SU-DHL-6 (cell line): Measurements from ENCODE around the gene IL32.

Source experiments
- H2AFZ ChIP-seq: fragments of 200-600 bp; sonication (generic); 2 replicates; pipeline ENCODE4 v1.6.1; 2014; ENCODE audit warnings: low read depth, mild to moderate bottlenecking, moderate library complexity, mixed read lengths, antibody characterized with exemption, low read length; ENCODE audit not compliant: severe bottlenecking
- H3F3A ChIP-seq: fragments of 200-600 bp; shearing (Covaris generic); 2 replicates; pipeline ENCODE4 v1.6.0; 2016; ENCODE audit warnings: antibody characterized with exemption, mild to moderate bottlenecking; ENCODE audit not compliant: insufficient read depth
- H3K27ac ChIP-seq: fragments of 200-600 bp; sonication (generic); 2 replicates; pipeline ENCODE4 v1.5.1; 2016; ENCODE audit warnings: low read depth, mild to moderate bottlenecking, low read length, moderate library complexity, mixed read lengths
- H3K27me3 ChIP-seq: fragments of 200-600 bp; sonication (generic), shearing (Covaris generic); 2 replicates; pipeline ENCODE4 v1.6.0; 2014; ENCODE audit warnings: mild to moderate bottlenecking, low read length
- H3K36me3 ChIP-seq: fragments of 200-600 bp; sonication (generic); 2 replicates; pipeline ENCODE4 v1.6.1; 2014; ENCODE audit warnings: mild to moderate bottlenecking, low read length, mixed read lengths
- H3K4me2 ChIP-seq: fragments of 300-600, 200-600 bp; shearing (Covaris generic), sonication (generic); 2 replicates; pipeline ENCODE4 v1.6.0; 2014; ENCODE audit warnings: low read length, low read depth, mild to moderate bottlenecking; ENCODE audit not compliant: poor library complexity, severe bottlenecking
- H3K4me3 ChIP-seq: fragments of 200-600 bp; sonication (generic); 2 replicates; pipeline ENCODE4 v1.5.1; 2014; ENCODE audit warnings: antibody characterized with exemption, low read length, mild to moderate bottlenecking, mixed read lengths; ENCODE audit not compliant: insufficient read depth, poor library complexity, severe bottlenecking
- H3K79me2 ChIP-seq: fragments of 200-600 bp; sonication (generic); 2 replicates; pipeline ENCODE4 v1.6.1; 2014; ENCODE audit warnings: mild to moderate bottlenecking, low read length, moderate library complexity; ENCODE audit not compliant: insufficient read depth
- H3K9ac ChIP-seq: fragments of 200-600 bp; sonication (generic); 2 replicates; pipeline ENCODE4 v1.7.0; 2014; ENCODE audit warnings: mild to moderate bottlenecking, low read length
- H3K9me2 ChIP-seq: fragments of 200-600 bp; sonication (generic); replicated peaks from 2 replicates; pipeline ENCODE4 v1.6.1; 2014; ENCODE audit warnings: low read length; ENCODE audit not compliant: insufficient read depth
- H3K9me3 ChIP-seq: fragments of 200-600 bp; sonication (generic); 2 replicates; pipeline ENCODE4 v1.6.1; 2014; ENCODE audit warnings: low read length, mixed read lengths; ENCODE audit not compliant: insufficient read depth
- H4K20me1 ChIP-seq: fragments of 200-600 bp; sonication (generic); 2 replicates; pipeline ENCODE4 v1.6.1; 2014; ENCODE audit warnings: low read depth, mild to moderate bottlenecking, antibody characterized with exemption, low read length, moderate library complexity, mixed read lengths
- EZH2phosphoT487 ChIP-seq: fragments of 200-600 bp; sonication (generic), shearing (Covaris generic); conservative IDR thresholded peaks from 2 replicates; pipeline ENCODE4 v1.6.1; 2018; ENCODE audit warnings: mild to moderate bottlenecking, antibody characterized with exemption, low read length, moderate library complexity, mixed read lengths
- TF ChIP-seq, protein P1 (sequence below): fragments of 200-600 bp; sonication (generic); IDR thresholded peaks from one replicate; pipeline ENCODE4 v1.5.1; 2017; ENCODE audit warnings: antibody characterized with exemption, mild to moderate bottlenecking, low read length, moderate library complexity; ENCODE audit not compliant: insufficient read depth, poor library complexity, severe bottlenecking

Gene IL32

DNA sequence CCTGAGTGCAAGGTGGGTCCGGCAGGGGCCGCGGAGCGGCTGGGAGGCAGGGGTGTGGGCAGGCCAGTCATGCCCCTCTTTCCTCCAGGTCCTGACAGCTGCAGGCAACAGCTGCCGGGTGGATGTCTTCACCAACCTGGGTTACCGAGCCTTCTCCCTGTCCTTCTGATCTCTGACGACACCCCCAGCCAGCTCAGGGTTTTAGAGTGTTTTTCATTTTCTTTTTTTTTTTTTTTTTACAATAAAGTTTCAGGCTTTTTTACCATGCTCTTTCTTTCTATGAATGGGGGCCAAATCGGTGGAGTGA, 38.0 kb upstream of the IL32 start:
- Histone ChIP-seq H3K4me2 (no peak overlapping the region), H3K9me2 (no peaks in the 10 kb centered on the region), H3K36me3 (no peaks in the 10 kb centered on the region), H3K27me3 (no peaks in the 10 kb centered on the region), H3K9me3 (no peaks in the 10 kb centered on the region), H3K4me3 (no peak overlapping the region), H2AFZ (no peak overlapping the region), H3K9ac (no peak overlapping the region), H3F3A (peaks cover 8% of the 10 kb centered on the region), H4K20me1 (no peaks in the 10 kb centered on the region), H3K79me2 (no peaks in the 10 kb centered on the region), H3K27ac (no peak overlapping the region)
- TF ChIP-seq, protein P1, sequence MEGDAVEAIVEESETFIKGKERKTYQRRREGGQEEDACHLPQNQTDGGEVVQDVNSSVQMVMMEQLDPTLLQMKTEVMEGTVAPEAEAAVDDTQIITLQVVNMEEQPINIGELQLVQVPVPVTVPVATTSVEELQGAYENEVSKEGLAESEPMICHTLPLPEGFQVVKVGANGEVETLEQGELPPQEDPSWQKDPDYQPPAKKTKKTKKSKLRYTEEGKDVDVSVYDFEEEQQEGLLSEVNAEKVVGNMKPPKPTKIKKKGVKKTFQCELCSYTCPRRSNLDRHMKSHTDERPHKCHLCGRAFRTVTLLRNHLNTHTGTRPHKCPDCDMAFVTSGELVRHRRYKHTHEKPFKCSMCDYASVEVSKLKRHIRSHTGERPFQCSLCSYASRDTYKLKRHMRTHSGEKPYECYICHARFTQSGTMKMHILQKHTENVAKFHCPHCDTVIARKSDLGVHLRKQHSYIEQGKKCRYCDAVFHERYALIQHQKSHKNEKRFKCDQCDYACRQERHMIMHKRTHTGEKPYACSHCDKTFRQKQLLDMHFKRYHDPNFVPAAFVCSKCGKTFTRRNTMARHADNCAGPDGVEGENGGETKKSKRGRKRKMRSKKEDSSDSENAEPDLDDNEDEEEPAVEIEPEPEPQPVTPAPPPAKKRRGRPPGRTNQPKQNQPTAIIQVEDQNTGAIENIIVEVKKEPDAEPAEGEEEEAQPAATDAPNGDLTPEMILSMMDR, result no peak
- no peak for TF ChIP-seq EZH2phosphoT487

DNA sequence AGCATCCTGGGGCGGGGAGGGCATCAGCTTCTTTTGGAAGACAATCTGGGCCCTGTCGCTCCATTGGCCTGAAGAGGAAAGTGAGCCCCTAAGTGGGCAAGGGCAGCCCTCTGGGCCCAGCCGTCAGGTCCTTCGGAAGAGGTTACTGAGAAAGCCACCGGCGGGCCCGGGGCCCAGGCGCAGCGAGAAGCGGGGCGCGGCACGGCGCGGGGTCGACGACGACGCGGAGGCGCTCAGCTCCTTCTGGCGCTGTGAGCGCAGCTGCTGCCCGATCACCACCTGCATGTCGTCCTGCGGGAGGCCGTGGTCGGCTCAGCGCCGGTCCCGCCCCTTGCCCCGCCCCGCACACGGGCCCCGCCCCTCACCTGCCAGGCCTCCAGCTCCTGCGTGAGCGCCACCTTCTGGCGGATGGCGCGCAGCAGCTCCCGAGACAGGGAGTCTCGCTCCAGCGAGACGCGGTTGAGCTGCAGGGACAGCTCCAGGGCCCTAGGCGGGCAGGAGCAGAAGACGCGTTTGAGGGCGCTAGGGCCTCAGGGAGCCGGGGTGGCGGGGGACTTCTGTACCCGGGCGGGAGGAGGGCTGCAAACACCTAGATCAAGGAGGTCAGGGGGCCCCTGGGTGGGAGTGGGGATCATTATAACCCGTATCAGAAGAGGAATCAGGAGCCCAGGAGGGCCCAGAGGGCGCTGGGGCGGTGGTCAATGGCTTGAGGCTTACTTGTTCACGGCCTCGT, 37.3 kb upstream of the IL32 start:
- no peaks in the 10 kb centered on the region for H3K27me3 ChIP-seq
- TF ChIP-seq EZH2phosphoT487, result no peak
- TF ChIP-seq, protein P1, result peak; percentile 72
- H3K79me2 ChIP-seq, result no peaks in the 10 kb centered on the region
- no peaks in the 10 kb centered on the region for H4K20me1 ChIP-seq
- H3K36me3 ChIP-seq, result no peaks in the 10 kb centered on the region
- no peaks in the 10 kb centered on the region for H3K9me2 ChIP-seq
- no peak overlapping the region for H3K27ac ChIP-seq
- no peak overlapping the region for H3K4me3 ChIP-seq
- no peak overlapping the region for H2AFZ ChIP-seq
- peak overlapping the region; percentile 15; the same call in 1 of the 2 replicates for H3K9ac ChIP-seq
- H3F3A ChIP-seq, result 0 out of 2 replicates have a peak, but pooled peaks cover under 1% of the 10 kb centered on the region
- H3K4me2 ChIP-seq, result peak overlapping the region; percentile 40
- H3K9me3 ChIP-seq, result no peaks in the 10 kb centered on the region

DNA sequence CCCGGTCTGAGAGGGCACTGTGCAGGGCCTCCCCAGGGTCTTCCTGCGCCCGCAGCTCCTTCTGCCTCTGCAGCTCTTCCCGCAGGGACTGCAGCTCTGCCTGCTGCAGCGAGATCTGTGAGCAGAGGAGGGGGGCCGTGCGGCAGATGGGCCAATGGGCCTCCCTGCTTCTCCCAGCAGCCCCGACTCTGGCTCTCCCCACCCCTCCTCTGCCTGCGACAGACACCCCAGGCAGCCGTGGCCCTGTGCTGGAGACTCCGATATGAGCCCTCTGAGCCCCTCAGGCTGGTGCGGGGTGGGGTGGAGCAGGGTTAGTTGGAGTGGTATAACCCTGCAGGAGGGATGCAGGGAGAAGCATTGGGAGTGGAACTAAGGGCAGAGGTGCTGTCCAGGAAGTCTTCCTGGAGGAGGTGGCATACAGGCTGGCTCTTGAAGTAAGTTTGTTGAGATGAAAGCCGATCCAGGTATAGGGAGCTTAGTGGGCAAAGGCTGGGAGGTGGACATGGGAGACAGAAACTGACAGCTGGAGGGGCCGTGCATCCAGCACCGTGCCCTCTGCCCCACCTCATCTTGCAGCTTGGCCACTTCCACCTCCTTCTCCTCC, 36.6 kb upstream of the IL32 start:
- Histone ChIP-seq H4K20me1 (no peaks in the 10 kb centered on the region), H3F3A (no peaks in the 10 kb centered on the region), H3K9me2 (no peaks in the 10 kb centered on the region), H3K4me2 (no peak overlapping the region), H3K79me2 (no peaks in the 10 kb centered on the region), H3K9ac (no peak overlapping the region), H3K36me3 (no peaks in the 10 kb centered on the region), H3K9me3 (no peaks in the 10 kb centered on the region), H2AFZ (no peak overlapping the region), H3K27me3 (no peaks in the 10 kb centered on the region), H3K4me3 (no peak overlapping the region), H3K27ac (no peak overlapping the region)
- TF ChIP-seq, protein P1, result no peak
- TF ChIP-seq EZH2phosphoT487, result no peak
